Fibroblast of the aortic adventitia (primary cell): ENCODE data around the gene MOGAT3. TPM values are rescaled to one million over a fixed set of nuclear protein-coding genes. Genes with fewer than 3 reads are reported as not detected.
"Not testable (repeated sequence)": the region's sequence is repeated elsewhere in the genome, so short reads cannot be mapped to it uniquely, and the experiment has no call there.

ENCODE experiments used
- DNase-seq: peaks from one replicate; pipeline ENCODE4 v3.0.0-alpha.2; 2010; ENCODE audit warnings: low read depth
- H3K4me3 ChIP-seq: 2 replicates; pipeline ENCODE4 v1.5.1; 2011; ENCODE audit warnings: low read depth, mild to moderate bottlenecking, control low read depth, low read length, moderate library complexity
- CTCF ChIP-seq: IDR thresholded peaks from 2 replicates; pipeline ENCODE4 v1.5.1; 2011; ENCODE audit warnings: mild to moderate bottlenecking, low read length, control low read depth, inconsistent platforms; ENCODE audit not compliant: insufficient read depth
- total RNA-seq: library from RNA; depleted of rRNA; stranded (reverse); fragments of >200 nt; gene quantifications from 2 replicates; pipeline ENCODE4 v1.2.3, GENCODE V29; 2012; ENCODE audit warnings: low replicate concordance

Gene MOGAT3
- total RNA-seq, 1 donor = not detected

- no peak for TF ChIP-seq CTCF
- H3K4me3 ChIP-seq = no peak overlapping the region
- no peak for DNase-seq
Observed at GRCh38 chr7:101202603-101202918, 1.7 kb upstream of the MOGAT3 start.

GRCh38 chr7:101201695-101202602 is 1.1 kb upstream of the MOGAT3 start:
- no peak for DNase-seq
- no peak overlapping the region for H3K4me3 ChIP-seq
- no peak for TF ChIP-seq CTCF

GRCh38 chr7:101200504-101200861 is 353 bp downstream of the MOGAT3 start:
- H3K4me3 ChIP-seq = no peak overlapping the region
- no peak for DNase-seq
- TF ChIP-seq CTCF = no peak

- H3K4me3 ChIP-seq, DNase-seq: not testable (repeated sequence)
Observed at GRCh38 chr7:101199522-101199921, 1.3 kb downstream of the MOGAT3 start.

GRCh38 chr7:101198476-101198875 is 2.4 kb downstream of the MOGAT3 start:
- no peak for DNase-seq
- no peak for TF ChIP-seq CTCF

GRCh38 chr7:101197991-101198390 is 2.8 kb downstream of the MOGAT3 start:
- no peak for DNase-seq
- no peak for TF ChIP-seq CTCF
- H3K4me3 ChIP-seq = no peak overlapping the region

More at GRCh38 chr7:101198476-101198875, 2.4 kb downstream of the MOGAT3 start:
- H3K4me3 ChIP-seq = no peak overlapping the region

GRCh38 chr7:101195884-101196283 is 5.0 kb downstream of the MOGAT3 start:
- H3K4me3 ChIP-seq = no peak overlapping the region
- no peak for TF ChIP-seq CTCF
- DNase-seq = no peak
